IPS-18a (cell line): Measurements from ENCODE around the gene RPL41.
"Not testable (repeated sequence)": the region's sequence is repeated elsewhere in the genome, so short reads cannot be mapped to it uniquely, and the experiment has no call there.

ENCODE experiments used
- H3K27ac ChIP-seq: one replicate; pipeline ENCODE4 v1.5.1; 2013; ENCODE audit warnings: low read length
- H3K27me3 ChIP-seq: one replicate; pipeline ENCODE4 v1.6.1; 2013; ENCODE audit warnings: mild to moderate bottlenecking, low read length; ENCODE audit not compliant: control insufficient read depth, insufficient read depth
- H3K36me3 ChIP-seq: one replicate; pipeline ENCODE4 v1.6.1; 2013; ENCODE audit warnings: low read depth, low read length; ENCODE audit not compliant: control insufficient read depth
- H3K4me1 ChIP-seq: one replicate; pipeline ENCODE4 v1.6.1; 2013; ENCODE audit warnings: low read depth, low read length; ENCODE audit not compliant: control insufficient read depth
- H3K4me3 ChIP-seq: one replicate; pipeline ENCODE4 v1.5.1; 2013; ENCODE audit warnings: low read length
- H3K9ac ChIP-seq: one replicate; pipeline ENCODE4 v1.6.1; 2013; ENCODE audit warnings: mild to moderate bottlenecking, low read length, moderate library complexity
- H3K9me3 ChIP-seq: one replicate; pipeline ENCODE4 v1.6.1; 2013; ENCODE audit warnings: low read depth, low read length; ENCODE audit not compliant: control insufficient read depth

The RPL41 gene

GRCh38 chr12:56104109-56104814 lies 12.2 kb upstream of the RPL41 start, which contains the start of gene PA2G4:
PA2G4 (plus strand) TSS chr12:56104559; CDS start chr12:56104738, 179 bp downstream.
- peak within 1 kb of the TSS; percentile 97 for H3K4me3 ChIP-seq
- peak within 1 kb of the TSS; percentile 97 for H3K9ac ChIP-seq
- H3K36me3 ChIP-seq, result peaks cover 61% of the 10 kb centered on the region
- H3K27ac ChIP-seq, result peak within 1 kb of the TSS; percentile 91
- H3K9me3 ChIP-seq, result no peaks in the 10 kb centered on the region
- peaks cover 9% of the 10 kb centered on the region for H3K4me1 ChIP-seq
- H3K27me3 ChIP-seq, result no peaks in the 10 kb centered on the region

DNA sequence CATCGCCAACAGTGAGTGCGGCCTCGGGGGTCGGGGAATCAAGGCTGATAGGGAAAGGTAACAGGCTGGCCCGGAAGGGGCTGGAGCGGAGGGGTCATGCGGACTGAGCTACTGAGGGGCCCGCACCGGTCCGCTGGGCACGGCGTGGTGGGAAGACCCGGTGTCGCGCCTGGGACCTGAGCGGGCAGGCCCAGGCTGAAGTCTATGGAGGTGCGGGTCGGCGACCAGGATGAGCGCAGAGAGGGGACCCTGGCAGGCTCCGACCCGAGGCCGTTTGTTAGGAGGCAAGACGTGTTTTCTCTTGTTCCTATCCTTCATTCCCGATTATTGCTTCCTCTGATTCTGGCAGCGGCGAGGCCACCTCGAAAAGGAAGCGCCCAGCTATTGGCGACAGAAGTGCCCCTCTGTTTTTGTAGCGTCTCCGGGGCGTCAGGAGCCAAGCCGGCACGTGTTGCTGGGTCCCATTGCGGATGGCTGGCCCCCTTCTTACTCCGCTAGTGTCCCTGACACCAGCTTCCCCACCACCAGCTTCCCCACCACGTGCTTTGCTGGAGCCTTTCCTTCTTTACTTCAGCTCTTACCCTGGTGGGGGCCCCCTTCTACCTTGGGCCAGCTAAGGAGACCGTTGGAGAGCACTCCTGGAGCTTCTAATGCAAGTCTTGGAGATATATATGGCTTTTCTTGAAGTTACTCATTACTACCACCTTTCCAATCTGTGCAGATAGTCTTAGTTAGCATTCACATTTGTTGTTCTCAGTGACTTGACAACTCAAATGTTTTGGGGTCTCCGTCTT lies 11.4 kb upstream of the RPL41 start:
- Histone ChIP-seq H3K27me3 (no peaks in the 10 kb centered on the region), H3K9me3 (no peaks in the 10 kb centered on the region), H3K36me3 (peaks cover 61% of the 10 kb centered on the region)

DNA sequence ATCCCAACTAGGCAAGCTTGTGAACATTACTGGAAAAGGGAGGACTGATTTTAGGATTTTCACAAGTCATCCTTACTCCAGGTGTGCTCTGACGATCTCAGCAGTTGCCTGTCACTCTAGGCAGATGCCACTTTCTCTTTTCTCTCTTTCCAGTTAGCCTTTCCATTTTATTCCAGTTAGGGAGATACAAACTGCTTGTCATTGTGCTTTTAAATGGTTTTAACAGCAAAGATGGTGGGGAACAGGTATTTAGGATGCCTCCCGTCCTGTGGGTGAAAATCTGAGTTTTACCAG lies 10.9 kb upstream of the RPL41 start:
- Histone ChIP-seq H3K4me1 (peaks cover 9% of the 10 kb centered on the region), H3K27me3 (no peaks in the 10 kb centered on the region), H3K9me3 (no peaks in the 10 kb centered on the region), H3K9ac (peak overlapping the region; percentile 97), H3K36me3 (peaks cover 63% of the 10 kb centered on the region), H3K4me3 (peak overlapping the region; percentile 97), H3K27ac (no peak overlapping the region)

More for the DNA sequence above, 11.4 kb upstream of the RPL41 start:
- Histone ChIP-seq H3K27ac (peak overlapping the region; percentile 91), H3K4me3 (peak overlapping the region; percentile 97), H3K4me1 (peaks cover 9% of the 10 kb centered on the region), H3K9ac (peak overlapping the region; percentile 97)

DNA sequence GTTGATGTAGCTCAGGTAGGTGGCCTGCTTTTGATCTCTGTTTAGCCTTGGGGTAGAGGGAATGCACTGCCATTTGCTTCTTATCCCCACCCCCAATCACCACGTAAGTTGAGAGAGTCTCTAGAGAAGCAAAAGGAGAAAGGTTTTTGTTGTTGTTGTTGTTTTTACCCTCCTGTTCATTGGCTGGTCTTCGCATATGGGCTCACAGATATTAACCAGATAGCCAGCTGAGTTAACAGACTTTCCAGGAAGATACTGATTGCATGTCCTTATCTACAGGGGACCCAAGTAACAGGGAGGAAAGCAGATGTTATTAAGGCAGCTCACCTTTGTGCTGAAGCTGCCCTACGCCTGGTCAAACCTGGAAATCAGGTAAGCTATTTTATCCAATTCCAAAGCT lies 9.2 kb upstream of the RPL41 start:
- Histone ChIP-seq H3K27me3 (no peaks in the 10 kb centered on the region), H3K4me3 (no peak overlapping the region), H3K9me3 (no peaks in the 10 kb centered on the region), H3K36me3 (peaks cover 64% of the 10 kb centered on the region), H3K4me1 (peaks cover 9% of the 10 kb centered on the region), H3K9ac (no peak overlapping the region), H3K27ac (no peak overlapping the region)

GRCh38 chr12:56110571-56110970 lies 5.9 kb upstream of the RPL41 start:
- Histone ChIP-seq H3K36me3 (peaks cover 79% of the 10 kb centered on the region), H3K27ac (no peak overlapping the region), H3K27me3 (no peaks in the 10 kb centered on the region), H3K4me3 (no peak overlapping the region), H3K4me1 (peaks cover 8% of the 10 kb centered on the region), H3K9ac (no peak overlapping the region), H3K9me3 (no peaks in the 10 kb centered on the region)

DNA sequence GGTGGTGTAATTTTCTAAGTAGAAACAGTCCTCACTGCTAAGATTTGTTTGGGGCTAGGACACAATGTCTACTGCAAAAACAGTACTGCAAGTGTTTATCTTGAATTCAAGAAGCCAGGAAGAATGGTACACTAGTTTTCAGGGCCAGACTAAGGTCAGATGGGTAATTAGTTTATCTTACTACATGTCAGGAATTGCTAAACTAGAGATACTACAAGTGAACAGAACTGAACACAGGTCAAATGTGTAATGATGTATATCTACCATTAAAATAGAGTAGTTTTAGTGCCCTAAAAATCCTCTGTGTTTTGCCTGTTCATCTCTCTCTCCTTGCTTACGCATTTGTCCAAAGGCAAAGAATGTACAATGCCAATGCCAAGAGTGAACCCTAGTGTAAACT lies 2.3 kb upstream of the RPL41 start:
- Histone ChIP-seq H3K4me1 (peaks cover 6% of the 10 kb centered on the region), H3K9ac (no peak overlapping the region), H3K9me3 (no peaks in the 10 kb centered on the region), H3K4me3 (no peak overlapping the region), H3K36me3 (peaks cover 59% of the 10 kb centered on the region), H3K27ac (no peak overlapping the region), H3K27me3 (no peaks in the 10 kb centered on the region)

- Histone ChIP-seq H3K4me1 (peaks cover 14% of the 10 kb centered on the region), H3K9me3 (no peaks in the 10 kb centered on the region), H3K27me3 (no peaks in the 10 kb centered on the region), H3K36me3 (peaks cover 47% of the 10 kb centered on the region), H3K9ac (peak overlapping the region; percentile 99), H3K4me3 (peak overlapping the region; percentile 100), H3K27ac (no peak overlapping the region)
These were observed 1.1 kb upstream of the RPL41 start for GRCh38 chr12:56115329-56115728.

DNA sequence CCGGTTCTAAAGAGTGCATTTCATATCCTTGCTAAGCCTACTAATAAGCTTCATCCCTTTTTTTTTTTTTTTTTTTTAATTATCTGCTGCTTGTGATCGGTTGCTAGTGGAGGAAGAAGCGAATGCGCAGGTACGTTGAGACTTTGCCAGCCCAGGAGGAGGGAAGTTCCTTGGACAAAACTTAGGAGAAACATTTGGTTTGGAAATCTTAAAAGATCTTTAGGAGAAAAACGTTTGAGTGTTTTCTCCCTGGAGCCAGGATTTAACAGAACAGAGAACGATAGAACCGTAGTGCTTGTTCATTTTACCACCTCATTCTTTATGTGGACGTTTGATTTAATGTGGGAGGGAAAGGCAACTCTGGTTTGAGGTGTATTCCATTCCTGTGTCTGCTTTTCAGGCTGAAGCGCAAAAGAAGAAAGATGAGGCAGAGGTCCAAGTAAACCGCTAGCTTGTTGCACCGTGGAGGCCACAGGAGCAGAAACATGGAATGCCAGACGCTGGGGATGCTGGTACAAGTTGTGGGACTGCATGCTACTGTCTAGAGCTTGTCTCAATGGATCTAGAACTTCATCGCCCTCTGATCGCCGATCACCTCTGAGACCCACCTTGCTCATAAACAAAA lies 761 bp downstream of the RPL41 start:
- H3K27ac ChIP-seq, result peak overlapping the region; percentile 99
- peak overlapping the region; percentile 100 for H3K4me3 ChIP-seq
- H3K4me1 ChIP-seq, result peaks cover 14% of the 10 kb centered on the region
- H3K9me3 ChIP-seq, H3K27me3 ChIP-seq: not testable (repeated sequence)
- peaks cover 40% of the 10 kb centered on the region for H3K36me3 ChIP-seq
- peak overlapping the region; percentile 99 for H3K9ac ChIP-seq

DNA sequence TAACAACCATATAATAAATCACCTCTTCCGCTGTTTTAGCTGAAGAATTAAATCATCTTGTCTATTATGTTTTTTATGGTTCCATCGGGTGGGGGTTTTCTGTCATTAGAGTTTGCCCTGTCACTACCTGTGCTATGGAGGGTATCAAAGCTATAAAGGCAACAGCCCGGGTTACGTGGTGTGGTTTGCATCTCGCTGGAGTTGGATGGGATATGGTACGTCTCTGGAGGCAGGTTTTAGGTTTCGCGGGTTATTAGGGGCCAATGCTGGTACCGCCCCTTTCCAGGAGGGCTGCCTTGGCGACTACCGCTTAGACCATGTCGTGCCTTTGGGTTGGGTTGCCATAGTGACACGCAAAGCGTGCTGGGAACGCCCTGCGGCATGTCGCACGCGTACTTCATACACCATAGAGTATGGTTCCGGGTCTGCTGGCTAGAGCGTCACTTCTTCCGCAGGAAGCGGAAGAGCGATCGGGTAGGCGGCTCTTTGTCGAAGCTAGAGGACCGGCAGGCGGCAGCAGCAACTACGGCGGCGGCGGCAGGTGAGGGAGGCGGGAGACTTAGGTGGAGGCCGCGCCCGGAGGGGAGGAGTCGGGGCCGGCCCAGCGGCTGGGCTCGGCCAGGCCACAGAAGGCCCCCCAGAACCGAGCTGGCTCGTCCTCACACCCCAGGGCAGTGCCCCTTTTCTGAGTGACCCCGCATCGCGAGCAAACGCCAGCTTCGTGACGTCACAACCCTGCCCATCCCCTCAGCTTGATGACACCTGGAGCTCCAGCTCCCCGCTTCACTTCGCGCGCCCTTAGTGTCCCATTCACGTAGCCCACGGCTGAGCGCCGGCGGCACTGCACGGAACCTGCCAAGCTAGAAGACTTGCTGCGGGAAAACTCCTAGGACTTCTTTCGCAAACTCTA lies 1.6 kb downstream of the RPL41 start, which contains the start of gene ZC3H10:
TSS of gene ZC3H10 (plus strand) at position 489 of the 910 bp plus-strand sequence. CDS start 2,297 bp downstream, outside the sequence.
- Histone ChIP-seq H3K4me1 (peaks cover 14% of the 10 kb centered on the region), H3K9ac (peak within 1 kb of the TSS; percentile 99), H3K4me3 (peak within 1 kb of the TSS; percentile 100), H3K27ac (peak within 1 kb of the TSS; percentile 99), H3K36me3 (peaks cover 32% of the 10 kb centered on the region), H3K9me3 (no peaks in the 10 kb centered on the region), H3K27me3 (no peaks in the 10 kb centered on the region)

DNA sequence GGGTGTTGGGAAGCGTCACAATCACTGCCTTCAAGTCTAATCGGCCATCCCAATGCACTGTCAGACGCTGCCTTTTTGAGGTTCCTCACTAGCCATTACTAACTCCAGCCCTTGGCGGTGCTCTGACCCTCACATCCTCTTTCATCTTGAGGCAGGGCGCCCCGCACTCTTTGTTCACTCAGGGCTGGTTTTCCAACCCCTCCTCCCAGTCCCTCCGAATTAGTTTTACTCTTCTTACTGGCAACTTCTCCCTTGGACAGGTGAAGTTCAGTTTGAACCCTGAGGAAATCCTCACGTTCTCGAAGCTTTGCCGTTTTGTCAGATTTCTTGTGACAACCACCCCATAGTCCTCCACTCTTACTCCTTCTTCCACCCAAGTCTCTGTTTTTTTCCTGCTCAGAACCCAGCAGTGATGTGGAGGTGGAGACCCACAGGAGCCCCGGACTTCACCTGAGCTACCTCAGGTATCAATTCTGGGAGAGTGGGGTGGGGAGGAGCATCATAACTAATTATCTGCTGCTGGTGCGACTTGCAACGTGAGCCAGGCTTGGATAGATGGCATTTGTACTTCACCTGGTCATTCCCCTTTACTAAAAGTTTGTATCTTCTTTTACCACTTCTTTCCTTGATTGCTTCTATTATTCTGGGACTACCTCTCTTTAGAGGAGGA lies 2.4 kb downstream of the RPL41 start:
- Histone ChIP-seq H3K27ac (peak overlapping the region; percentile 32), H3K9me3 (no peaks in the 10 kb centered on the region), H3K4me3 (peak overlapping the region; percentile 100), H3K9ac (peak overlapping the region; percentile 67), H3K27me3 (no peaks in the 10 kb centered on the region), H3K4me1 (peaks cover 14% of the 10 kb centered on the region), H3K36me3 (peaks cover 24% of the 10 kb centered on the region)
